HS-5 (cell line): ENCODE data around the gene EIF4G2.
A peak's percentile ranks its signal among the peaks of the same experiment; 100 is the strongest.
"Not testable (repeated sequence)": the region's sequence is repeated elsewhere in the genome, so short reads cannot be mapped to it uniquely, and the experiment has no call there.

Source experiments
- DNase-seq: peaks from one replicate; pipeline ENCODE4 v3.0.0-alpha.2; 2012; ENCODE audit warnings: low read depth

EIF4G2 gene

GRCh38 chr11:10808553-10809372 lies at the start of gene EIF4G2:
Gene EIF4G2 (minus strand): TSS chr11:10808926.
- peak; percentile 94 for DNase-seq

GRCh38 chr11:10857709-10858438 lies 49.1 kb upstream of the EIF4G2 start, which contains the start of gene ZBED5:
Gene ZBED5 (minus strand): TSS chr11:10858053. CDS start chr11:10854945, 3,108 bp downstream.
- DNase-seq = peak; percentile 93

- no peak for DNase-seq
Measured at GRCh38 chr11:10857459-10857708, 48.7 kb upstream of the EIF4G2 start.

- DNase-seq = no peak
Measured at GRCh38 chr11:10856689-10857458, 48.1 kb upstream of the EIF4G2 start.

GRCh38 chr11:10855295-10855694 lies 46.6 kb upstream of the EIF4G2 start:
- DNase-seq = no peak

GRCh38 chr11:10847960-10848860 lies 39.5 kb upstream of the EIF4G2 start:
- no peak for DNase-seq

GRCh38 chr11:10846660-10847059 lies 37.9 kb upstream of the EIF4G2 start:
- DNase-seq = no peak

GRCh38 chr11:10845589-10845988 lies 36.9 kb upstream of the EIF4G2 start:
- DNase-seq = no peak

- DNase-seq = no peak
Measured at GRCh38 chr11:10844796-10845195, 36.1 kb upstream of the EIF4G2 start.

GRCh38 chr11:10844356-10844755 lies 35.6 kb upstream of the EIF4G2 start:
- no peak for DNase-seq

- DNase-seq = no peak
Measured at GRCh38 chr11:10838881-10839280, 30.2 kb upstream of the EIF4G2 start.

GRCh38 chr11:10838083-10838482 lies 29.4 kb upstream of the EIF4G2 start:
- DNase-seq = no peak

GRCh38 chr11:10836884-10837283 lies 28.2 kb upstream of the EIF4G2 start:
- DNase-seq = not testable (repeated sequence)

- no peak for DNase-seq
Measured at GRCh38 chr11:10829139-10829538, 20.4 kb upstream of the EIF4G2 start.

GRCh38 chr11:10828402-10828801 lies 19.7 kb upstream of the EIF4G2 start:
- DNase-seq = no peak

GRCh38 chr11:10824888-10825287 lies 16.2 kb upstream of the EIF4G2 start:
- no peak for DNase-seq

GRCh38 chr11:10823152-10823579 lies 14.4 kb upstream of the EIF4G2 start:
- DNase-seq = no peak

GRCh38 chr11:10822491-10822890 lies 13.8 kb upstream of the EIF4G2 start:
- DNase-seq = not testable (repeated sequence)

- peak; percentile 94 for DNase-seq
Measured at GRCh38 chr11:10818594-10818993, 9.9 kb upstream of the EIF4G2 start.

GRCh38 chr11:10813945-10814344 lies 5.2 kb upstream of the EIF4G2 start:
- no peak for DNase-seq

GRCh38 chr11:10809373-10810160 lies 841 bp upstream of the EIF4G2 start:
- DNase-seq = peak; percentile 64
